Aorta (tissue), 5 donors: ENCODE measurements around the gene IL17RD. TPM values are rescaled to one million over a fixed set of nuclear protein-coding genes. Genes with fewer than 3 reads are reported as not detected.
A peak's percentile ranks its signal among the peaks of the same experiment; 100 is the strongest.

Experiments
- ATAC-seq: fragments of 200-7000 bp; cut with Tn5 transposase; one replicate; pipeline ENCODE4 v1.9.1; 2022; ENCODE audit warnings: moderate library complexity; ENCODE audit not compliant: low FRiP score
- DNase-seq, 2 donors: peaks; one replicate each; pipeline ENCODE4 v3.0.0-alpha.2; 2020
- H3K27ac ChIP-seq, 2 donors: one replicate each; pipeline ENCODE4 v1.5.1; 2013; ENCODE audit warnings: low read length in 2 of 2, mild to moderate bottlenecking in 2 of 2, moderate library complexity in 2 of 2, control low read depth in 1 of 2, inconsistent platforms in 1 of 2, low read depth in 1 of 2
- H3K27me3 ChIP-seq, 2 donors: one replicate each; pipeline ENCODE4 v1.6.1; 2013; ENCODE audit warnings: control low read depth in 1 of 2, low read length in 1 of 2, mild to moderate bottlenecking in 1 of 2, moderate library complexity in 1 of 2; ENCODE audit not compliant: insufficient read depth in 2 of 2, control insufficient read depth in 1 of 2
- H3K36me3 ChIP-seq, 2 donors: one replicate each; pipeline ENCODE4 v1.6.1; 2013; ENCODE audit warnings: control low read depth in 1 of 2, low read length in 1 of 2, mild to moderate bottlenecking in 1 of 2; ENCODE audit not compliant: insufficient read depth in 2 of 2, control insufficient read depth in 1 of 2
- H3K4me1 ChIP-seq, 2 donors: one replicate each; pipeline ENCODE4 v1.6.1; 2013; ENCODE audit warnings: low read length in 2 of 2, control low read depth in 1 of 2, mild to moderate bottlenecking in 1 of 2, moderate library complexity in 1 of 2; ENCODE audit not compliant: insufficient read depth in 2 of 2, control insufficient read depth in 1 of 2
- H3K4me3 ChIP-seq, 2 donors: one replicate each; pipeline ENCODE4 v1.5.1; 2013; ENCODE audit warnings: low read length in 2 of 2, control low read depth in 1 of 2, mild to moderate bottlenecking in 1 of 2
- H3K9me3 ChIP-seq: one replicate; pipeline ENCODE4 v1.6.1; 2013; ENCODE audit warnings: mild to moderate bottlenecking, low read length; ENCODE audit not compliant: control insufficient read depth
- WGBS, 2 donors: extraction: QIAGEN DNeasy Blood & Tissue Kit; methylation state at CpG; one replicate each; pipeline ENCODE4 v1.1.7; 2013; 5-methylcytosine and 5-hydroxymethylcytosine counted together
- intact Hi-C, 2 donors: fragments of 100-400 bp; cut with DNase I; formaldehyde crosslinking; loops; one replicate each; pipeline versions ENCODE4 v1.14.2 to v1.15.0; 2022
- polyA plus RNA-seq, 2 donors: library from polyadenylated mRNA; stranded (reverse); fragments of 200-250 nt; gene quantifications; one replicate each; pipeline ENCODE4 v1.2.3, GENCODE V29; 2013
- total RNA-seq, 2 donors: library from RNA; stranded (reverse); fragmentation: NEBNext Ultra II Directional; extraction: Animal tissue kit (Norgen Biotek cat#: 25700); gene quantifications; one replicate each; pipeline ENCODE4 v1.2.1, GENCODE V29; 2021
- donor health status: healthy with polysubstance abuse.
- donor health status: Bipolar disorder and iron deficiency.
- donor health status: DM: no; HTN: no; CAD: no.
- donor health status: DM: no; HTN: no; CAD: no.
- donor health status: DM: yes; HTN: yes; CAD: no.

IL17RD gene
- total and polyA plus RNA-seq, 4 donors: 0.63 to 17.0 (median 2.5) TPM

GRCh38 chr3:57078635-57079473 lies 86.3 kb downstream of the IL17RD start:
- no peaks in the 10 kb centered on the region for H3K36me3 ChIP-seq
- 0% methylated on average over 66 to 91 of the region's 91 CpGs for WGBS, 2 donors
- no peaks in the 10 kb centered on the region for H3K27me3 ChIP-seq
- ATAC-seq (peak; percentile 69), DNase-seq (peak; percentile 63 to 85)
- H3K4me1 ChIP-seq: no peaks in the 10 kb centered on the region
- H3K4me3 ChIP-seq: peak overlapping the region; percentile 20 to 57
- no peak overlapping the region for H3K27ac ChIP-seq
- no peaks in the 10 kb centered on the region for H3K9me3 ChIP-seq
- intact Hi-C loops: loop anchor here (2.0 to 10.0 kb wide), 3 partner anchors 72 to 394 kb away; partner anchors contain the start of gene TASOR (in 1 of the 2)

DNA sequence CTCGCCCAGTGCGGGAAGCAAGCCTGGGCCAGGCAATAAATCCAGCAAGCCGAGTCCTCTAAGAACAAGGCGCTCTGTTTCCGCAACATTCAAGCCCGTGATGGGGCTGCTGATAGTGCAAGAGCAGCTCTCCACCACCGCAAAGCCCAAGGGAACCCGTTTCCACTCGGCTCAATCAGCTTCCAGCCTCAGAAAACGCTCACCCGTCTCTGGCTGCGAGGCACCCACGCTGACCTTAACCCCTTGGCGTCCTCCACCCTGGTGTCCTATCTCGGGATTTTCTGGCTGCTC lies 86.9 kb downstream of the IL17RD start:
- H3K27ac ChIP-seq: no peak overlapping the region
- H3K4me3 ChIP-seq: peak overlapping the region; percentile 20 to 57
- intact Hi-C loops: loop anchor here (2.0 to 10.0 kb wide), 3 partner anchors 71 to 393 kb away; partner anchors contain the start of gene TASOR (in 1 of the 2)
- H3K36me3 ChIP-seq: no peaks in the 10 kb centered on the region
- peak; percentile 76 to 83 for DNase-seq
- no peaks in the 10 kb centered on the region for H3K4me1 ChIP-seq
- H3K27me3 ChIP-seq: no peaks in the 10 kb centered on the region
- 1 to 2% methylated on average over 15 of the region's 15 CpGs for WGBS, 2 donors
- ATAC-seq: peak; percentile 43
- no peaks in the 10 kb centered on the region for H3K9me3 ChIP-seq

- ATAC-seq: no peak
- WGBS, 2 donors: 45 to 46% methylated on average over 9 of the region's 9 CpGs
These were observed 87.4 kb downstream of the IL17RD start for GRCh38 chr3:57077630-57078343.

DNA sequence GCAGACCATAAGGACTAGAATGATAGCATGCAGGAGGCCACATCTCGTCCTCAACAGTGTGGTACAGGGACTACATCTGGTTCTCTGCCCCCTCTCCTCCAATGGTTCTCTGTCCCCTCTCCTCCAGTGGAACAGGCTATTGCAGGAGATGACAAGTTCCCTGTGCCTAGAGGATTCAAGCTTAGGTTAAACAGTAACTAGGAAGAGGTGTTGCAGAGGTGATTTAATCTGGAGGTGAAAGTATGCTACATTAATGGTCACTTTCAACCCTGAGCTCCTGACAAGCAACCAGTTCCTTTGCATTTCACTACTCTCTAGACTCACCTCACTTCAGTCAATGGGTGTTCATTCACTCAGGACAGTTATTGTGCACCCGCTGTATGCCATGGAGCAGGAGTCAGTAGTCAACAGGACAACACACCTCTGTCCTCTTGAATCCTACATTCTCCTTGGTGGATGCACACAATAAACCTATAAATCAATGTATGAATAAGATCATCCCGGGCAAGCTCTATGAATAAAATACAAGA lies 88.7 kb downstream of the IL17RD start:
- 97 to 99% methylated on average over 3 of the region's 3 CpGs for WGBS, 2 donors
- ATAC-seq: no peak
- no peaks in the 10 kb centered on the region for H3K36me3 ChIP-seq
- H3K4me1 ChIP-seq: no peaks in the 10 kb centered on the region
- H3K27ac ChIP-seq: no peak overlapping the region
- no peaks in the 10 kb centered on the region for H3K9me3 ChIP-seq
- no peaks in the 10 kb centered on the region for H3K27me3 ChIP-seq
- DNase-seq: no peak
- no peak overlapping the region for H3K4me3 ChIP-seq
- intact Hi-C loops: loop anchor here (5.0 to 10.0 kb wide), 2 partner anchors 69 to 392 kb away; partner anchors contain the start of gene TASOR (in 1 of the 2)

More at GRCh38 chr3:57077630-57078343, 87.4 kb downstream of the IL17RD start:
- Histone ChIP-seq H3K9me3 (no peaks in the 10 kb centered on the region), H3K4me3 (no peak overlapping the region), H3K27ac (no peak overlapping the region), H3K27me3 (no peaks in the 10 kb centered on the region), H3K4me1 (no peaks in the 10 kb centered on the region), H3K36me3 (no peaks in the 10 kb centered on the region)
- intact Hi-C loops: loop anchor here (2.0 to 10.0 kb wide), 3 partner anchors 70 to 393 kb away; partner anchors contain the start of gene TASOR (in 1 of the 2)
- DNase-seq: no peak

DNA sequence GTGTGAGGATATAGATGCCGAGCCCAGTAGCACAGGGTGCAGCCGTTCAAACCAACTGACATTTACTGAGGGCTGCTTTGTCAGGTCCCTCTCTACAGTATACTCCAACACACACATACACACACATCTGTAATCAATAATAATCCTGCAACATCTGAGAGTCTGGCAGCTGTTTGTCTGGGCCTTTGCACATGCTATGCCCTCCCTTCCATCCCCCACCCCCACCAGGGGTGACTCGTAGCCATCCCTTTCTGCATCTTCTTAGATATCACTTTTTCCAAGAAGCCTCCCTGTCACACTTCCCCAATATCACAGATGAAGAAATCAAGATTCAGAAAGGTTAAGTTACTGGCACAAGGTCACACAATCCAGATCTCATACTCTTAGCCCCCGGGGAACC lies 91.0 kb downstream of the IL17RD start:
- Histone ChIP-seq H3K9me3 (no peaks in the 10 kb centered on the region), H3K4me1 (no peaks in the 10 kb centered on the region), H3K36me3 (no peaks in the 10 kb centered on the region), H3K27me3 (no peaks in the 10 kb centered on the region), H3K4me3 (no peak overlapping the region), H3K27ac (no peak overlapping the region)
- ATAC-seq: no peak
- no peak for DNase-seq
- intact Hi-C loops: loop anchor here in 1 of 2 donors (10.0 kb wide), 1 partner anchor 389 kb away; the partner anchor contains the start of gene TASOR
- WGBS, 2 donors: 94 to 95% methylated on average over 4 of the region's 4 CpGs

DNA sequence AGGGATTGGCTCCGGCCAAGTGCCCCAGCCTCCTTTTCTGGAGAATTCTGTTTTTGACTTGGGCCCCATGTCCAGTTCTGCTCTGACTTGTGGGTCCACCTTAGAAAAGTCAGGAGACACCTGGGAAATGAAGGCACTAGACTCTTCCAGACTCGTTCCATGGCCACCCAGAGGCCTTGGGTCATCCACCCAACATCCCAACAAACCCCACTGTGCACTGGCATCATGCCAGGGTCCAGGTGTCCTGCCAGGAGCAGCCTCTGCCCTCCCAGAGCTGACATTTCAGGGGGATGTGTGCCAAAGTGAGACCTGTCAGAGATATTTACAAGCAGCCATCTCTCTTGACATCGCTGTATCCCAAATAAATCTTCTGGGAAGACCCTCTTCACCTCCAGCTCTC lies 91.5 kb downstream of the IL17RD start:
- Histone ChIP-seq H3K36me3 (no peaks in the 10 kb centered on the region), H3K4me1 (no peaks in the 10 kb centered on the region), H3K27ac (no peak overlapping the region), H3K27me3 (no peaks in the 10 kb centered on the region), H3K4me3 (no peak overlapping the region), H3K9me3 (no peaks in the 10 kb centered on the region)
- DNase-seq (no peak), ATAC-seq (no peak)
- WGBS, 2 donors: 96 to 99% methylated on average over 3 of the region's 3 CpGs
- intact Hi-C loops: loop anchor here in 1 of 2 donors (10.0 kb wide), 1 partner anchor 389 kb away; the partner anchor contains the start of gene TASOR

- H3K4me3 ChIP-seq: no peak overlapping the region
- H3K27me3 ChIP-seq: no peaks in the 10 kb centered on the region
- no peaks in the 10 kb centered on the region for H3K36me3 ChIP-seq
- ATAC-seq (no peak), DNase-seq (no peak)
- H3K27ac ChIP-seq: no peak overlapping the region
- H3K9me3 ChIP-seq: no peaks in the 10 kb centered on the region
- 67 to 76% methylated on average over 6 of the region's 6 CpGs for WGBS, 2 donors
- intact Hi-C loops: no loop called here
- H3K4me1 ChIP-seq: no peaks in the 10 kb centered on the region
These were observed 95.7 kb downstream of the IL17RD start for GRCh38 chr3:57069503-57069902.

DNA sequence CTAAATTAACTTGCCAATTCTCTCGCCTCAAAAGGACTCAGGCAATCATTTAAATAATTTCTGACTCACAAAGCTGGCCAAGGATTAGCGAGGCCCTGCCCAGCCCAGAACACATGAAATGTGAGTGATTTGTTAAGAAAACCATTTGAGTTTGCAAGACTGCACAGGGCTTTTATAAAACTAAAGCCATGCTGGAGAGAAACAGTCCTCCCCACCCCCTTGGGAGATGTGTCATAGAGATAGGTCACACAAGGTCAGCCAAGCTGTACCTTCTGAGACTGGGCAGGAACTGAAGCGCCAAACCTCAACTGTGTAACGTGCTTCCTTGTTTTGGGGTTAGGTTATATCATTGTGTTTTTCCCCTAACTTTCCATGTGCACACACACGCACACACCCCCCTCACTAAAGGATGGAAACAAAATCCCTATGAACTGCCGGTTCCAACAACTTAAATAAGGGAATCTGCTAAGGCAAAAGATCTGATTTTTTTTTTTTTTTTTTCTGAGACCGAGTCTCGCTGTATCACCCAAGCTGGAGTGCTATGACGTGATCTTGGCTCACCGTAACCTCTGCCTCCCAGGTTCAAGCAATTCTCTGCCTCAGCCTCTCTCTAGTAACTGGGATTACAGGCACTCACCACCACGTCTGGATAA lies 96.6 kb downstream of the IL17RD start:
- DNase-seq (peak; percentile 67 to 81), ATAC-seq (peak; percentile 87)
- no peaks in the 10 kb centered on the region for H3K9me3 ChIP-seq
- no peak overlapping the region for H3K4me3 ChIP-seq
- intact Hi-C loops: no loop called here
- H3K27ac ChIP-seq: no peak overlapping the region
- H3K4me1 ChIP-seq: no peaks in the 10 kb centered on the region
- H3K27me3 ChIP-seq: no peaks in the 10 kb centered on the region
- 30 to 31% methylated on average over 11 of the region's 11 CpGs for WGBS, 2 donors
- no peaks in the 10 kb centered on the region for H3K36me3 ChIP-seq
